ENCODE results near the gene KASH5. TPM values are rescaled to one million over a fixed set of nuclear protein-coding genes. Genes with fewer than 3 reads are reported as not detected.

KASH5 gene
- total and polyA plus RNA-seq, 2 experiments from 2014 or later, result 0.44 TPM; not detected in 1

DNA sequence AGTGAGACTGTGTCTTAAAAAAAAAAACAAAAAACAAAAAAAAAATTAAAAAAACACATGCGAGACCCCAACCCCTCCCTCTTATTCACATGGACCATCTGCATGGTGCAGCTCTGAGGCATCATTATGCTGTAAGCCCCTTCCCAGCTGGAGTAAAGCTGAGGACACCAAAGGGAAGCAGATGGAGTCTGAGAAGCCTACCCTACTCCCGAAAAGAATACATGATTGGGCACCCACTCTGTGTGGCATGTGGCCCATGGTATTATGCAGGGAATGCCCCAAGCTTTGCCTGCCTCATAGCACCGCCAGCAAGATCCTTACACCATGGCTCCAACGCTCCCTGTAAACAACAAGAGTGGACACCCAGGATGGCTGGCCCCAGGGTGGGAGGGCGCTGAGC is 30.5 kb downstream of the KASH5 start:
- Mint-ChIP-seq H3K27ac (no peak overlapping the region), H3K9me3 (peaks cover under 1% of the 10 kb centered on the region), H3K4me3 (no peak overlapping the region), H3K27me3 (ENCODE audit: insufficient read depth, low read depth, poor library complexity) (peaks cover 32% of the 10 kb centered on the region), H3K36me3 (ENCODE audit: low read depth) (no peaks in the 10 kb centered on the region; the same call in 2 of the 3 replicates), H3K4me1 (peaks cover 51% of the 10 kb centered on the region)
- TF ChIP-seq NANOG (IDR thresholded peaks at IDR 0.05; ENCODE audit: borderline replicate concordance) (no peak), ZNF114 (CRISPR knock-in tag; IDR thresholded peaks at IDR 0.05) (no peak), ZNF462 (CRISPR knock-in tag; IDR thresholded peaks at IDR 0.05) (no peak), JUNB (IDR thresholded peaks at IDR 0.05; ENCODE audit: unreplicated experiment) (no peak), ZNF331 (CRISPR knock-in tag; IDR thresholded peaks at IDR 0.05; ENCODE audit: low read depth) (no peak), STAT1 (IDR thresholded peaks at IDR 0.05; ENCODE audit: unreplicated experiment) (no peak), POLR2AphosphoS5 (IDR thresholded peaks at IDR 0.05; ENCODE audit: low read depth) (no peak), ETS1 (IDR thresholded peaks at IDR 0.05) (no peak), CREB1 (CRISPR knock-in tag; IDR thresholded peaks at IDR 0.05; ENCODE audit: low read depth) (no peak), EZH2phosphoT487 (IDR thresholded peaks at IDR 0.05; ENCODE audit: unreplicated experiment) (no peak), EZH2 (IDR thresholded peaks at IDR 0.05; ENCODE audit: low read depth, unreplicated experiment) (no peak), CTCF (conservative IDR thresholded peaks at IDR 0.05; ENCODE audit: low read depth in 2 of 2) (no peak)
- TF ChIP-seq, protein P1, sequence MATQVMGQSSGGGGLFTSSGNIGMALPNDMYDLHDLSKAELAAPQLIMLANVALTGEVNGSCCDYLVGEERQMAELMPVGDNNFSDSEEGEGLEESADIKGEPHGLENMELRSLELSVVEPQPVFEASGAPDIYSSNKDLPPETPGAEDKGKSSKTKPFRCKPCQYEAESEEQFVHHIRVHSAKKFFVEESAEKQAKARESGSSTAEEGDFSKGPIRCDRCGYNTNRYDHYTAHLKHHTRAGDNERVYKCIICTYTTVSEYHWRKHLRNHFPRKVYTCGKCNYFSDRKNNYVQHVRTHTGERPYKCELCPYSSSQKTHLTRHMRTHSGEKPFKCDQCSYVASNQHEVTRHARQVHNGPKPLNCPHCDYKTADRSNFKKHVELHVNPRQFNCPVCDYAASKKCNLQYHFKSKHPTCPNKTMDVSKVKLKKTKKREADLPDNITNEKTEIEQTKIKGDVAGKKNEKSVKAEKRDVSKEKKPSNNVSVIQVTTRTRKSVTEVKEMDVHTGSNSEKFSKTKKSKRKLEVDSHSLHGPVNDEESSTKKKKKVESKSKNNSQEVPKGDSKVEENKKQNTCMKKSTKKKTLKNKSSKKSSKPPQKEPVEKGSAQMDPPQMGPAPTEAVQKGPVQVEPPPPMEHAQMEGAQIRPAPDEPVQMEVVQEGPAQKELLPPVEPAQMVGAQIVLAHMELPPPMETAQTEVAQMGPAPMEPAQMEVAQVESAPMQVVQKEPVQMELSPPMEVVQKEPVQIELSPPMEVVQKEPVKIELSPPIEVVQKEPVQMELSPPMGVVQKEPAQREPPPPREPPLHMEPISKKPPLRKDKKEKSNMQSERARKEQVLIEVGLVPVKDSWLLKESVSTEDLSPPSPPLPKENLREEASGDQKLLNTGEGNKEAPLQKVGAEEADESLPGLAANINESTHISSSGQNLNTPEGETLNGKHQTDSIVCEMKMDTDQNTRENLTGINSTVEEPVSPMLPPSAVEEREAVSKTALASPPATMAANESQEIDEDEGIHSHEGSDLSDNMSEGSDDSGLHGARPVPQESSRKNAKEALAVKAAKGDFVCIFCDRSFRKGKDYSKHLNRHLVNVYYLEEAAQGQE (IDR thresholded peaks at IDR 0.05; ENCODE audit: unreplicated experiment), result no peak
- Histone ChIP-seq H3F3A (replicated peaks; ENCODE audit: low read depth) (peaks cover 15% of the 10 kb centered on the region), H3K79me2 (replicated peaks; ENCODE audit: insufficient read depth) (no peaks in the 10 kb centered on the region), H3K4me3 (no peak overlapping the region), H3K4me2 (no peak overlapping the region), H3K27me3 (ENCODE audit: insufficient read depth) (peaks cover 23% of the 10 kb centered on the region), H3K4me1 (ENCODE audit: insufficient read depth) (peaks cover 25% of the 10 kb centered on the region), H3K27ac (ENCODE audit: low read depth) (no peak overlapping the region), H4K20me1 (replicated peaks; ENCODE audit: insufficient read depth) (peaks cover 4% of the 10 kb centered on the region; the same call in 1 of the 2 replicates), H3K36me3 (ENCODE audit: insufficient read depth) (no peaks in the 10 kb centered on the region), H3K9me2 (ENCODE audit: insufficient read depth) (no peaks in the 10 kb centered on the region), H2AFZ (no peak overlapping the region)
- ATAC-seq (no peak), DNase-seq (ENCODE audit: low spot score) (no peak)

Measured in GM23338 (cell line).